T-helper 22 cell (primary cell): Measurements from ENCODE around the gene DHRS2.
"Not testable (repeated sequence)": the region's sequence is repeated elsewhere in the genome, so short reads cannot be mapped to it uniquely, and the experiment has no call there.

Source experiments
- DNase-seq: peaks from one replicate; pipeline ENCODE4 v3.0.0-alpha.2; 2020; ENCODE audit warnings: low read depth

Gene DHRS2

DNA sequence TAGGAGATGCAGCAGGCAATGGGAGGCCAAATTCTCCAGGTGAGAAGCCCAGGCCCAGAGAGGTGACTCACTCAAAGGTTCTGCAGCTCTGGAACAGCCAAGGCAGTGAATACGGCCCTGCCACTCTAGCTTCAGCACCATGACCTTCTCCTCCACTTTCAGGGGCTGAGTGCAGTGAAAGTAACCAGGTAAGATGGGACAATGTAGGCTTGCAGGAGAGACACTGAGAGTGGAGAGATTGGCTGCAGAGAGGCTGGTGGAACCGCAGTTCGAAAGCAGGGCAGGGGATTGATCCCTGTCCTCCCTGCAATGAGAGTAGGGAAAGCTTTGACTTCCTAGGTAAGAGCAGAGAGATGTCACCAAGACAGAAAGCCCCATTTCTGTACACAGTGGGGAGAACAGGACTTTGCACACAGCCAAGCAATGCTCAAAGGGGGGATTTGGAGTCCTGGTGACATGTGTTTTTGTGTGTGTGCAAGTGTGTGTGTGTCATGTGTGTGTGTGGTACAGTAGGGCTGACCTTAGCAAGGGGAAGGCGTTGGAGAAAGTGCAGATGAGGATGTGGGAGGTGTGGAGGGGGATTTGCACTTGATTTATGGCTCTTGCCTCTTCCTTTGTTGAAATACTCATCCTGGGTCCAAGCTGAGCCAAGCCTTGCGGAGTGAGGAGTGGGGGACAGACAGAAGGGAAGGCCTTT, 12.7 kb downstream of the DHRS2 start:
- no peak for DNase-seq

DNA sequence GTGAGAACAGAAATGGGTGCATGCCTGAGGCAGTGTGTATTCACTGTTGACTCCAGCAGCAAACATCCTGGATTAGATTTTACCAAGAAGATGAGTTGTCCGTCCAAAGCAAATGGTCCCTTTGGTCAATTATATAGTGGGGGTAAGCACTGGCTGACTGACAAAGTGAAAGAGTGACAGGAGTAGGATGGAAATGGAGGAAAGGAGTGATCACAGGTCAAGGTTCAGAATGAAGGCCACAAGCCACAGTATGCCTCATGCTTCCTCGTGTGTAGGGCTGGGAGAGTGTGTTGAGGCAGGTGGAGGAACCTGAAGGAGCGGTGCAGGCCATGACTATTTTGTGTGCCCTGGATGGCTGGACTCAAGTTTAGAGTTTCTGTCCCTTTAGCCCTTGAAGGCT, 14.3 kb downstream of the DHRS2 start:
- no peak for DNase-seq

DNA sequence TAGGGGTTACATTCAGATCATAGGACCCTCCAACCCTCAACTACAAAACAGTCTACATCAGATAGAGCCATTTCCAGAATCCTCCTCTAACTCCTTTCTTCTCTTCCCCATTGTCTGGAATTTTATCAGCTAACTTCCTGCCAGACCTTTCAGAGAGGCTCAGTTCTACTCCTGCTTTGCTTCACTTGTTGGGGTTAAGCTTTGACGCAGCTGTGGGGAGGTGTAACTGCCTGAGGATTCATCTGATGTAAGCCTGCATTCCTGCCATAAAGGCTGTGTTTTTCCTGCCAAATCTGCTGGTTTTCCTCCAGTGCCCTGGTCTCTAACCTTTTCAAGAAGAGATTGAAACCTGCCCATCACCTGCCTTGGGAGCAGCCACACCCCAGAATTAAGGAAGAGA, 16.9 kb downstream of the DHRS2 start:
- no peak for DNase-seq

GRCh38 chr14:23654231-23654630, 18.1 kb downstream of the DHRS2 start:
- DNase-seq, result no peak

GRCh38 chr14:23657959-23658470, 21.9 kb downstream of the DHRS2 start:
- DNase-seq, result no peak

GRCh38 chr14:23660290-23661226, 24.4 kb downstream of the DHRS2 start:
- no peak for DNase-seq

DNA sequence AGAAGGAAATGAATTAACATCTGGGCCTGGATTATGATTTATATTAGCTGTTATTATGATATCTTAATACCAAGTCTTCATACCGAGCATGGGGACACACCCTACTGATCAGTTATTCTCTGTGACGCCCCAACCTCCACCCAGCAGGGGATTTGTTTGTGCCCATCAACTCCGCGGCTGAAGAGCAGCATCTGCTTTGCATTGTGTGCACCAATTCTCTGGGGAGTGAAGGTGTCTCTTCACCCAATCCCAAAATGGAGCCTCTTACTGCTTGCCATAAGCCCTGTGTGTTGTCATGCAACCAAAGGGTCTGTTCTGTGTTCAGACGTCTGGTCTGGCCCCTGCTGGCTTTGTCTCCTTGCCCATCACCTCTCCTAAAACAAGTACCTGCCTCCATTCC, 25.4 kb downstream of the DHRS2 start:
- DNase-seq, result no peak

DNA sequence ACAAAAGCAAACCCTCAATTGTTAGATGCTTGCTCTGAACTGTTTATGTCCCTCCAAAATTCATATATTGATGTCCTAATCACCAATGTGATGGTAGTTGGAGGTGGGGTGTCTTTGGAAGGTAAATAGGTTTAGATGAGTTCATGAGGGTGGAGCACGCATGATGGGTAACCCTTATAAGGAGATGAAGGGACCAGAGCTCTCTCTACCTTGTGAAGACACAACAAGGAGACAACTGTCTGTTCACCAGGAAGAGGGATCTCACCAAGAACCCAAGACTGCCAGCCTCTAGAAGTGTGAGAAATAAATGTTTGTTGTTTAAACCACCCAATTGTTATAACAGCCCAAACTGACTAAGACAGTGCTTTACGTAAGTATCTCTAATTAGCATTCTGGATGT, 27.0 kb downstream of the DHRS2 start:
- DNase-seq, result no peak

DNA sequence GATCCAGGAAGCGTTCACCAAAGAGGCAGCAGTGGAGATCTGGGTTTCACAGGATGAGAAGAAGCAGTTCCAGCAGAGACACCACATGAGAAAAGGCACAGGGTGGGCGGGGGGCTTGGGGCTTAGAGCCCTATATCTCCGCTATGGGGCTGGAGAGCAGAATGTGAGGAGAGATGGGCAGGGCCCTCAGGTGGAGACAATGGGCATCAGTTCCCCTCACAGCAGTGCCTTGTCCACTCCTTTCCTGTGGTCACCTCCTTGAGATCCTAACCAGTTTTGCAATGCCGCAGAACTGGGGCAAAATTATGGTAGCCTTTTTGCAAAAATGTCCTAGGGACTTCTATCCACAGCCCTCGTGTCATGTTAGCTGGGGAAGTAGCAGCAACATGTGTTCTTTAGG, 27.5 kb downstream of the DHRS2 start:
- DNase-seq, result no peak

DNA sequence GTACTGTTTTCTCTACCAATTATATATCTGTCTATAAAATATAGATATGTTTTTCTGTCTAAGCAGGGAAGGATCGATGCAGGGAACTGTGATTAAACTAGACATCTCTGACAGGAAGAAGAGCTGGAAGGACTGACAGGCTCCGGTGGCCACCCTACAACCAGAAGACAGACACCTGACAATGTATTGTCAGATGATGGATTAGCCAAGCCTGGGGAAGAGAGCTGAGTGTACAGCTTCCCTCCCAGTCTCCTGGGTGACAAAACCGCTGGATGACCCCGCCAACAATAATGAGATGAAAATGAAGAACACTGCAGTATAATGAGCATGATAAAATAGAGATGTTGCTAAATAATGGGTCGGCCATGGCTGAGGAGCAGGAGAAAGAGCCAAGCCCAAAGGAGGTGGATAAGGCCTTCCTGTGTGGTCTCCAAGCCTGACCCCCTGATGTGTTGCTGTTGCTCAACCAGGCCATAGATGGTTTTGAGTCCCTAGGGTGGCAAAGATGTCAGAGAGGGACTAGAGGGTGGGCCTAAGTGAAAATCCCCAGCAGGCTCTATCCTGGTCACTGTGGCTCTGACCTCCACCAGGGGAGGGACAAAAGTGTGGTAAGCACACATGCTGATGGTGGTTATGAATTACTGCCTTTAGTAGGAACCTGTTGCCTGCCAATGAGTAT, 28.2 kb downstream of the DHRS2 start:
- DNase-seq, result no peak

DNA sequence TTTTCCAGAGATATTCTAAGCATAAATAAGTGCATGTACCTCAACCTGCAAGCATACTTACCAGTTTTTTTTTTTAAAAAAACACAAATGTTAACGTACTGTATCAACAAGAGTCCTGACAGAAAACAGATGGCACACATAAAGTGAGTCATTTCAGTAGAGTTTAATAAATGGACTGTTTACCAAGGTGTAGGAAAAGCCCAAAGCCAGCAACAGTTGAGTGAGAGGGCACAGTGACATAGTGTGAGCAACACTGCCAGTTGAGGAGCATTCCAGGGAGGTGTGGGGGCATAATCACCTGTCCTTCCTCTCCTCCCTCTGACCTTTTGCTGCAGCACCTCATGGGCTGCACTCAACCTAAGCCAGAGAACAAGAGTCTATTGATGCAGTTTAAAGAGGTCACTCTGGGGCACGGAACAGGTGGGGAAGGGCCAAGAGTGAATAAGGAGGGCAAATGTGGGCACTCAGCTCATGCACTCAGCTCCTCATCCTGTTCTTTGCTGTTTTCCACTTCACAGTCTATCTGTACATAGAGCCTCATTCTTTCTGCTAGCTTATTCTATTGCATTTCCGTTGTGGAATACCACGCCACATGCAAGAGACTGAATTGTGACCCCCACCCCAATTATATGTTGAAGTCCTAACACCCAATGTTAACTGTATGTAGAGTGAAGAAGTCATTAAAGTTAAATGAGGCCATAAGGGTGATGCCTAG, 29.3 kb downstream of the DHRS2 start:
- no peak for DNase-seq

DNA sequence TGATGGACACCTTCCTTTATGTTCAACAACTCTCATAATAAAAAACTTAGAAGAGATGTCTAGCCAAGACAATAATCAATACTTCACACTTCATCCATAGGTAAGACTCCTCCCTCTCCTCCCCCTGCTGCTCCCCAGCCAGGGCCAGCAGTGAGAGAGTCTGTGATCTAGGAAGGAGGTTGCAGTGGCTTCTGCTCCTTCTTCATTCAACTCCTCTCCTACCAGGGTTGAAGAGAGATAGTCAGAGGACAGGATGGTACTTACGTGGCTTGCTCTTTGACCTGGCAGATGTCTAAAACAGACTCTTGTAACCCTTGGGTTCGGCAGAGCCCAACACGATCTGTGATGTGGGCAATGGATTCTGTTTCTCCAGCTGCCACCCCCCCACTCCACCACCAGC, 31.0 kb downstream of the DHRS2 start:
- no peak for DNase-seq

DNA sequence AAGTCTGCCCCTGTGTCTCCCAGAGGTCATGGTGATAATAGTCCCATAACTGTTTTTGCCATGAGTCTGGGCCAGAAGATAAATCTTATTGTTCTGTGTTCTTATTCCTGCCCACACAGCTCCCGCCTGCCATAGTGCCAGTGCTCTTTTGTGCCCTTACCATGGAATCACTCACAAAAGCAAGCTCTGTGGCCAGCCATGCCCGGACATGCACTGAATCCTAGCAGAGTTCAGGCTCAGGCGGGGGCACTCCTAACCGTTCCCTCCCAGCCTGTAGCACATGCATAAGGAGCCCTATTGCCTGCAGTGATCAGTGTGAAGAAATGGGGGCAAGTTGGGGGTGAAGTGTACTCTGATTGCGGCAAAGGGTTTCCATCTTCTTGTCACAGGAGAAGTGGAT, 33.3 kb downstream of the DHRS2 start:
- DNase-seq, result no peak

DNA sequence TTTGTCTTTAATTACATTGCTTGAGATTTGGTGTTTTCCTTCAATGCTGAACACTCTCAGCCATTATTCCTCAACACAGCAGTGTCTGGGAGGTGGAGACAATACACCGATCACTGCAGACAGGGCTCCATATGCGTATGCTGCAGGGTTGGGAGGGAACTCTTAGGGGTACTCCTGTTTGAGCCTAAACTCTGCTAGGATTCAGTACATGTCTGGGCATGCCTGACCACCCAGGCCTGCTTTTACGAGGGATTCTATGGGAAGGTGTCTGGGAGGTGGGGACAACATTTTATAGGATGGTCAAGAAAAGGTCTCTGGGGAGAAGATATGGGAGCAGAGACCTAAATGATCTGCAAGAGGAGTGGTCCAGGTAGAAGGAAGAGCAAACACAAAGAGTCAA, 34.3 kb downstream of the DHRS2 start:
- DNase-seq, result no peak

- DNase-seq, result no peak
Observed at GRCh38 chr14:23672200-23672599, 36.0 kb downstream of the DHRS2 start.

DNA sequence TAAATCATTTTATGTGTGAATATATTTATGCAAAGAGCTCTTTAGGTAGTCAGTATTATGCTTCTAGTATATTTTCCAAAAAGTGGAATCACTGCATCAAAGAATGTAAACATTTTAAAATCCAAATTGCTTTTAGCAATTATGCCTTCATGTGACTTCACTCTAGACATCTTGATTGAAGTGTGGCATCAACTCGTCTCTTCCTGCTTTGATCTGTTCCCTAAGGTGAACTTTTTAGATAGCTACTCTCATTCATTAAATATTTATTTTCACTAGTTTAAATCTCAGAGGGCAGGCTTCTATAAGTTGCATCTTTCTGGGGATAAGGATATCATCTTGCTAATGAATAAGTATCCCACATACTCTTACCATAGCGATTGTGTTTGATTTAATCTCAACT, 39.2 kb downstream of the DHRS2 start:
- DNase-seq, result no peak

DNA sequence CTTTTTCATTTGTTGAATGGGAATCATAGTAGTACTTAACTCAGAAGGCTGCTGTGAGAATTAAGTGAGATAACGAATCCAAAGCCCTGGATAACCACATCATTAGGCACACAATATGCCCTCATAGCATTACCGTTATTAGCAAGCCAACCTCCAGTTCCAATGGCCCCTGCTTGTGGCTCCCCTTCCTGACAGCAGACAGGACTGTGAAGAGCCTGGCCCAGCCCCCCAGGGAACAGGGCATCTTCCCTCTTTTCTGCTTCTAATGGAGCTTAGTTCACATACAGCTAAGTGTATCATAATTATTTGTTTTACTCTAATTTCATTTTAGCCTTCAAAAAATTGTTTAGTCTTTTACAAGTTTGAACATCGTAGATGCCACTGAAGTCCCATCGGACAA, 39.7 kb downstream of the DHRS2 start:
- DNase-seq, result no peak

GRCh38 chr14:23681337-23681736, 45.2 kb downstream of the DHRS2 start:
- DNase-seq, result no peak

- not testable (repeated sequence) for DNase-seq
Observed at GRCh38 chr14:23689709-23690514, 53.7 kb downstream of the DHRS2 start.

- no peak for DNase-seq
Observed at GRCh38 chr14:23692416-23692815, 56.3 kb downstream of the DHRS2 start.

DNA sequence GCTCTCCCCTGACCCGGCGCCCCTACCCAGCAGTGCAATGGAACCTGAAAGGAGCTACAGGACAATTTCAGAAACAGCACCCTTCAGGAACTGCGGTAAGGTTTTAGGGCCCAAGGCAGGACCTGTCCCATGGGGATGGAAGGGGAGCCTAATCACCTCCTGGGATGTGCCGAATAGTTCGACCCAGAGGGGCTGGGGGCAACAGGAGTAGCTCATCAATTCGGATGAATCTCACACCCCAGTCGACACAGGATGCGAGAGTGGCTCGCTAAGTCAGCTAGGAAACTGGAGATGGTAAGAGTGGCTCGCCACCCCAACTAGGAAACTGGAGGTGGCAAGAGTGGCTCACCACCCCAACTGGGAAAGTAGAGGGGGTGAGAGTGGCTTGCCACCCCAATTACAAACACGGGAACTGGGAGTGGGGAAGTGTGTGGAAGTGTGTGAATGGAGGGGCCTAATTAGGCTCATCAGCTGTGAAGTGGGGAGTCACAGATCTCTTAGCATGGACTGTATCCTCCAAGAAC, 57.1 kb downstream of the DHRS2 start:
- DNase-seq, result no peak
